HG03565 (cell line): ENCODE results near the gene C9orf78.

Experiments
- ATAC-seq: cut with Tn5 transposase; IDR thresholded peaks from one replicate; pipeline ENCODE4 v1.9.1; 2021; ENCODE audit warnings: mild to moderate bottlenecking, moderate library complexity; ENCODE audit not compliant: unreplicated experiment

Gene C9orf78

GRCh38 chr9:129845373-129845772 lies 10.3 kb upstream of the C9orf78 start:
- no peak for ATAC-seq

- no peak for ATAC-seq
Measured at GRCh38 chr9:129841071-129841470, 6.0 kb upstream of the C9orf78 start.

GRCh38 chr9:129840034-129840433 lies 5.0 kb upstream of the C9orf78 start:
- ATAC-seq: no peak

- no peak for ATAC-seq
Measured at GRCh38 chr9:129839324-129840023, 4.4 kb upstream of the C9orf78 start.

DNA sequence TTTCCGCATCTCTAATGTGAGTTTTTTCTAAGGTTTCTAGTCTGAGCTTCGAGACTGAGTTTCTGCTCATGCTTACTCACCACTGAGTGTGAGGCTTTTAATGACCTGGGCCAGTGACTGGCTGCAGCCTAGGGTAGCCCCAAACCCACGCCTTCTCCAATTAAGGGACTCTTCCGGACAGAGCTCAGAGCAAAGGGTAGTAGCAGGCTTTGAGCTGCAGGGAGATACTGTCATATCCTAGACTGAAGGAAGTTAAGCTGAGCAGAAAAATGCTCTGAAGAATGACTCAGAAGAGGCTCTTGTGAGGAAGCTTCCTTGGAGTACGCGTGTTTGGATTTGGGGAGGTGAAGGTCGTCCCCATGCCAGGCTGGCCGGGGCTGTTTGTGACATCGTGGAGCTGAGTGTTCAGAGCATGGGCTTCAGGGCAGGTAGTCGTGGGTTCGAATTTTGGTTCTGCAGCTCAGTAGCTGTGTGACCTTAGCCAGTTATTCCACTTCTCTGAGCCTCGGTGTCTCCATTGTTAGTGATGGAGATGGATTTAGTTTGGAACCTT lies 3.7 kb upstream of the C9orf78 start:
- ATAC-seq: no peak

DNA sequence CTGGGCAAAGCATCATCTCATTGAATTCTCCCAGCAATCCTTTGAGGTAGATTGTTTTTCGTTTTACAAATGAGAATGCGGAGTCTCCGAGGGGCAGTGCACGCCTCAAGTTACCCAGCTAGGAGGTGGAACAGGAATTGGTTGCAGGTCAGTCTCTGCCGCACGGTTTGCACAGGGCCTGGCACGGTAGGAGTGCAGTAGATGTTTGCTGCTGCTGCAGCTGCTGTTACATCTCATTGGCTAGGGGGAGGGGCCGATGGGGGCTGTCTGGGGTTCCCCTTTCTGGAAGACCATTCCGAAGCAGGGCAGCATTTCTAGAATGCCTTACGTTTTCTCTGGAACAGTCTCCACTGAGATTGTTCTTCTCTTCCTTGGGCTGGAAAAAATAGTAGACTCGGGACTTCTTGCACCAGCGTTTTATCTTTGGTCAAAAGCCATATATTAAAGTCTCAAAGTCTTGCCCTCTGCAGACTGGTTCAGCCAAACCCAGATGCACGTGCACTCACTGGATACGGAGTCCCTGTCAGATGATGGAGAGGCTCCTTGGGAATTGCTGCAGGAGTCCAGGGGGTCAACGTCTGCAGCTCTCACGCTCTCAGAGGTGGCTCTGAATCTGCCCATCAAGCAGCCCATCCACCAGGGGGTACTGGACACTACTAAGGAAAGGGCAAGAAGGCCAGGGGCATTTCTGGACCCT lies 1.4 kb upstream of the C9orf78 start:
- no peak for ATAC-seq

GRCh38 chr9:129835860-129836223 lies 767 bp upstream of the C9orf78 start:
- ATAC-seq: no peak

- peak; percentile 20 for ATAC-seq
Measured at GRCh38 chr9:129834489-129835127, 467 bp downstream of the C9orf78 start.

DNA sequence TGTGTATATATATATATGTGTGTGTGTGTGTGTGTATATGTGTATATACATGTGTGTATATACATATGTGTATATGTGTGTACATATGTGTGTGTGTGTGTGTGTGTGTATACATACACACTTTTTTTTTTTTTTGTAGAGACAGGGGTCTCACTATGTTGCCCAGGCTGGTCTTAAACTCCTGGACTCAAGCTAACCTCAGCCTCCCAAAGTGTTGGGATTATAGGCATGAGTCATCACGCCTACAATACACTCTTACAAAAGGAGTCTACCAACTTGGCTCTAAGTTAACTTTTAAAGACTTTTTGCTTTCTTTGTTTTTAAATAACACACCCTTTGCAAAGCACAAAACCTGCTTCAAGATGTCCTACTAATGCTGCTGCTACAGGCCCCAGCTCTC lies 2.1 kb downstream of the C9orf78 start:
- ATAC-seq: no peak

DNA sequence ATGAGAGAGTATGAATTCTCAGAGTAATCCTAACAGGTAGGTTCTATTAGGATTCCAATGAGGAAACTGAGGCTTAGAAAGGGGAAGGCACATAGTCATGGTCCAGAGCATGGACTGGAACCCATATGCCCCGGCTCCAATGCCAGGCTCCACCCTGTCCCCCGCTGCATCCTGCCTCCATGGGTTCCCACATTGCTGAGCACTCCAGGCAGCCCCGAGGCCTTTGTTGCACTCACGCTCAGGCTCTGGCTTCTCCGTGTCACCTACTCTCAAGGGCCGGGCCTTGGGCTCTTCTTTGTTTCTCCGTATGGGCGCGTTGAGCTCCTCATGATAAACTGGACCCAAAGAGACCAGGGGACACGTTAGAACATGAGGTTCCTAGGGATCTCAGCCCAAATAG lies 6.1 kb downstream of the C9orf78 start:
- ATAC-seq: no peak

- no peak for ATAC-seq
Measured at GRCh38 chr9:129828051-129828450, 7.0 kb downstream of the C9orf78 start.

DNA sequence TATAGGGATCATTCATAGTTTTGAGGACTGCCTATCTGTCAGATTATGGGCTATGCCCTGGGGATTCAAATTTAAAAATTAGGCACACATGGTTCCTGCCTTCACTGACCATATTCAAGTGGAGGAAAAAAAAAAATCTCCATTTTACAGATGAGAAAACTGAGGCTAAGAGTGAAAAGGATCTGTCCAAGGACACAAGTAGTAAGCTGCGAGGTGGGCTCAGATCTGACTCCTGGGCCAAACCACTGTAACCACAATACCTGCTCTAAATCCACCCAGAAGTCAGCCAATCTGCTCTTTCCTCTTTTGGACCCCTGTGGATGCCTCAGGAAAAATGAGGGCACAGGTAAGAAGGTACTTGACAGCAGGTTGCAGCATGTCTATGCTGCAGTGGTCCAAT lies 8.3 kb downstream of the C9orf78 start:
- no peak for ATAC-seq

DNA sequence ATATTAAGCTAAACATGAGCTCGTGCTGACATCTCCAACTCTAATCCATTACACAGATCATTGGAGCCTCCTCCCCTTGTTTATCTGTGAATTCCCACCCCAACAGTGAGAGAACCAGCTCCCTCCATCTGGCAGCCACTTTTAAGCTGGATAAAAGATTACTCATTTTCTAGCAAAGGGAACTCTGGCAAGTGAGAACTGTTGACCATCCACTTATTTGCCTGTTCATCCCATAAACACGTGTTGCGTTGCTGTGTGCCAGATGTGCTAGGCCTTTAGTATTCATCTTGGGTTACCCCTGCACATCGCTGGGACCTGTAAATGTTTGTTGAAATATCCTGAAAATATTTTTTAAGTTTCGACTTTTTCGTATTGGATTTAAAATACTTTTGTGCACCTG lies 8.7 kb downstream of the C9orf78 start:
- ATAC-seq: no peak

GRCh38 chr9:129823935-129824601 lies 11.0 kb downstream of the C9orf78 start, which contains the start of gene TOR1A:
TOR1A (minus strand) TSS chr9:129824136; CDS start chr9:129824085, 51 bp downstream.
- peak; percentile 89 for ATAC-seq

GRCh38 chr9:129823542-129823934 lies 11.5 kb downstream of the C9orf78 start:
- ATAC-seq: no peak

GRCh38 chr9:129822898-129823541 lies 12.1 kb downstream of the C9orf78 start:
- ATAC-seq: no peak

DNA sequence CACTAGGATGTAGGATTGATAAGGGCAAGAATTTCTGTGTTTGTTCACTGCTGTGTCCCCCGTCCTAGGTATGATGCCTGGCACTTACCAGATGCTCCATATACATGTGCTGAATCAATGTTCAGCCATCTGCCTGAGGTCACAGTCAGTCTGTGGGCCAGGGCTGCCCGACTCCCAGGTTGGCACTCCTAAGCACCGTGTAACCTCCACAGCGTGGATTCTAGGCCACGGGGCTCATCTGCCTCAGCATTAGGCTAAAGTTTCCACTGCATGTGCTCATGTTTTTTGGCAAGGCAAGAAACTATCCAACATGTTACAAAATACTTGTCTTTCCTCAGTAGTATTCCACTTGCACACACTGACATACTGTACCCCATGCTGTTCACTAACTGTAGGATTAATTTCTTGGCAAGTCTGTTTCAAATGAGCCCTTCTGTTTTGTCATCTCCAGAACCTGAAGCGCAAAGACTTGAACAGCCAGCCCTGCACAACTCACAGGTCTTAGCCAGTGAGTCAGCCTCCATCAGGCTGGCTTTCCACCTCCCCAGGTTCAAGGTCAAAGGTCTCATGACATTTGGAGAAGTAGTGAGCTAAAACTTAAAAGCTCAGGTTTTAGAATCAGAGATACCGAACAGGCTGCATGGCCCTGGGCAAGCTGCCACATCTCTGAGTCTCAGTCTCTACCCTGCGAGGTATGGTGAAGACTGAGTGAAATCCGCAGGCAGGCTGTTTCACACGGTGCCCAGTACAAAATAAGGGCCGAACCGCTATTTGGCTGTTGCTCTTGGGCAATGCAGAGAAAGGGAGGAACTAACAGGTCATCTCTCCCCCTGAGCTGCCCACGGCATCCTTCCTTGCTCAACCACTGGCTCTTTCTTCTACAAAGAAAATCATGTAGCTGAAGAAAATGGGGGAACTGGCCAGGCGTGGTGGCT lies 18.3 kb downstream of the C9orf78 start:
- no peak for ATAC-seq

GRCh38 chr9:129815278-129815677 lies 19.8 kb downstream of the C9orf78 start:
- ATAC-seq: no peak

- no peak for ATAC-seq
Measured at GRCh38 chr9:129814432-129815223, 20.4 kb downstream of the C9orf78 start.
